Measurements from ENCODE around the gene PPP1R14D.
"Not testable (repeated sequence)": the region's sequence is repeated elsewhere in the genome, so short reads cannot be mapped to it uniquely, and the experiment has no call there.

The PPP1R14D gene

GRCh38 chr15:40828447-40829036, at the start of gene PPP1R14D:
PPP1R14D (minus strand) TSS chr15:40828708; CDS start chr15:40828641, 67 bp downstream.
- no peak for DNase-seq

- no peak for DNase-seq
Observed at GRCh38 chr15:40877694-40878093, 49.2 kb upstream of the PPP1R14D start.

GRCh38 chr15:40875991-40876730, 47.7 kb upstream of the PPP1R14D start:
- DNase-seq: no peak

- peak; percentile 25 for DNase-seq
Observed at GRCh38 chr15:40873694-40874561, 45.4 kb upstream of the PPP1R14D start, which contains the start of gene RHOV. RHOV (minus strand) TSS chr15:40874234; CDS start chr15:40874139, 95 bp downstream.

- no peak for DNase-seq
Observed at GRCh38 chr15:40872791-40873693, 44.5 kb upstream of the PPP1R14D start.

- DNase-seq: peak; percentile 4
Observed at GRCh38 chr15:40871749-40872617, 43.5 kb upstream of the PPP1R14D start.

- DNase-seq: peak; percentile 24
Observed at GRCh38 chr15:40870716-40871115, 42.2 kb upstream of the PPP1R14D start.

- DNase-seq: no peak
Observed at GRCh38 chr15:40869686-40870085, 41.2 kb upstream of the PPP1R14D start.

GRCh38 chr15:40867199-40867598, 38.7 kb upstream of the PPP1R14D start:
- no peak for DNase-seq

- no peak for DNase-seq
Observed at GRCh38 chr15:40863660-40864270, 35.3 kb upstream of the PPP1R14D start.

- DNase-seq: not testable (repeated sequence)
Observed at GRCh38 chr15:40861147-40861546, 32.6 kb upstream of the PPP1R14D start.

GRCh38 chr15:40859206-40859851, 30.8 kb upstream of the PPP1R14D start:
- peak; percentile 20 for DNase-seq

- DNase-seq: no peak
Observed at GRCh38 chr15:40858706-40859105, 30.2 kb upstream of the PPP1R14D start.

- peak; percentile 59 for DNase-seq
Observed at GRCh38 chr15:40857601-40858341, 29.3 kb upstream of the PPP1R14D start.

- DNase-seq: no peak
Observed at GRCh38 chr15:40856746-40857145, 28.2 kb upstream of the PPP1R14D start.

GRCh38 chr15:40855706-40856234, 27.3 kb upstream of the PPP1R14D start:
- DNase-seq: no peak

- no peak for DNase-seq
Observed at GRCh38 chr15:40854161-40854560, 25.7 kb upstream of the PPP1R14D start.

GRCh38 chr15:40853241-40853890, 24.9 kb upstream of the PPP1R14D start:
- no peak for DNase-seq

GRCh38 chr15:40852529-40852928, 24.0 kb upstream of the PPP1R14D start:
- DNase-seq: no peak

All from NCI-H2029 (cell line).